Kidney glomerular epithelial cell (primary cell): ENCODE results near the gene KIAA1671.
A peak's percentile ranks its signal among the peaks of the same experiment; 100 is the strongest.

Experiments
- DNase-seq: peaks from one replicate; lab custom pipeline; 2025; lab: John Stamatoyannopoulos, UW

KIAA1671 gene

GRCh38 chr22:24952837-24953383 is 394 bp downstream of the KIAA1671 start:
- peak; percentile 67 for DNase-seq

GRCh38 chr22:24953384-24954113 is 1.0 kb downstream of the KIAA1671 start:
- peak; percentile 19 for DNase-seq

GRCh38 chr22:24954114-24954463 is 1.6 kb downstream of the KIAA1671 start:
- peak; percentile 12 for DNase-seq

- DNase-seq, result no peak
Measured at GRCh38 chr22:24954856-24955255, 2.3 kb downstream of the KIAA1671 start.

GRCh38 chr22:24957043-24957442 is 4.5 kb downstream of the KIAA1671 start:
- no peak for DNase-seq

GRCh38 chr22:24961217-24961844 is 8.8 kb downstream of the KIAA1671 start:
- no peak for DNase-seq

- DNase-seq, result no peak
Measured at GRCh38 chr22:24962094-24962493, 9.6 kb downstream of the KIAA1671 start.

GRCh38 chr22:24962835-24963234 is 10.3 kb downstream of the KIAA1671 start:
- no peak for DNase-seq

- DNase-seq, result no peak
Measured at GRCh38 chr22:24964441-24964840, 11.9 kb downstream of the KIAA1671 start.

GRCh38 chr22:24965822-24966626 is 13.5 kb downstream of the KIAA1671 start:
- no peak for DNase-seq

GRCh38 chr22:24968066-24968561 is 15.6 kb downstream of the KIAA1671 start:
- DNase-seq, result peak; percentile 36

- no peak for DNase-seq
Measured at GRCh38 chr22:24969560-24970301, 17.2 kb downstream of the KIAA1671 start.

- no peak for DNase-seq
Measured at GRCh38 chr22:24972369-24972768, 19.9 kb downstream of the KIAA1671 start.

GRCh38 chr22:24973872-24974271 is 21.4 kb downstream of the KIAA1671 start:
- DNase-seq, result no peak

- DNase-seq, result no peak
Measured at GRCh38 chr22:24975125-24975640, 22.7 kb downstream of the KIAA1671 start.

GRCh38 chr22:24975813-24976341 is 23.4 kb downstream of the KIAA1671 start:
- no peak for DNase-seq

GRCh38 chr22:24976442-24977218 is 24.1 kb downstream of the KIAA1671 start:
- no peak for DNase-seq

GRCh38 chr22:24977370-24978221 is 25.1 kb downstream of the KIAA1671 start:
- DNase-seq, result no peak

GRCh38 chr22:24978308-24978707 is 25.8 kb downstream of the KIAA1671 start:
- DNase-seq, result no peak
